ENCODE measurements around the gene CHD2.

Gene CHD2

DNA sequence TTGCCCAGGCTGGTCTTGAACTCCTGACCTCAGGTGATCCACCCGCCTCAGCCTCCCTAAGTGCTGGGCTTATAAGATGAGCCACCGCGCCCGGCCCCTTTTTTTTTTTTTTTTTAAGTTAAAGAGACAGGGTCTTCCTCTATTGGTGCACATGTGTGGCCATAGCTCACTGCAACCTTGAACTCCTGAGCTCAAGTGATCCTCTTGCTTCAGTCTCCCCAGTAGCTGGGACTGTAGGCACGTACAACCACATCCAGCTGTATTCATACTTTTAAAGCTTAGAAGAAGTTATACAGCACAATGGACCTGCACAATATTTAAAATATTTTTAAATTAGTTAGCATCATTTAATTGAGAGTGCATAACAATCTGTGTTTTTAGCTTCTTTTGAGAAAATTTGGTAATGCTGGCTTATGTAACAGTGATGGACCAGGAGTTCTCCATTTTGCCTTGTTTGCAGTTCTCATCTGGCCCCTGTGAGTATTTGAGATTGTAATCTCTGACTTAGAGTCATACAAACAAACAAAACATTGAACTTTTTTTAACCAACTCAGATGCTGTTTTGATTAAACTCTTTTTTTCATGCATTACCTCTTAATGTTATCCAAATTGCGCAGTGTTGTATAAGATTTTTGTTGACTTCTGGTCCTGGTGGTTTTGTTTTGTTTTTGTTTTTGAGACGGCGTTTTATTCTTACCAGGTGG lies 33.0 kb downstream of the CHD2 start:
- DNase-seq (ENCODE audit: low read depth), result no peak

DNA sequence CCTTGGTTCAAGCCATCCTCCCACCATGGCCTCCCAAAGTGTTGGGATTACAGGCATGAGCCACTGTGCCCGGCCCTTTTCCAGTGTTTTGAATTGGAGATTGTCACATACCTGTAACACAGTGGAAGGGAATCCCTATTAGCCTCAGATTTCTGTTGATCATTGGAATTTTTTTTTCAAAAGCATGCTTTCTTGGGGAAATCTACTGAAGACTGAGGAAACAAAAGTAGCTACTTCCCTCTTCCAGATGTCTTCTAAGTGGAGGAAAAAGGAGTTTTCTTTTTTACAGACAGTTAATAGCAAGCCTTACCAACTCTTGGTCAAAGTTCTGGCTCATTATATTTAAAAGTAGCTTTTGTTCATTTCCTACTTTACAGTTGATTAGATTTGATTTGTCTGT lies 33.7 kb downstream of the CHD2 start:
- DNase-seq (ENCODE audit: low read depth), result no peak

DNA sequence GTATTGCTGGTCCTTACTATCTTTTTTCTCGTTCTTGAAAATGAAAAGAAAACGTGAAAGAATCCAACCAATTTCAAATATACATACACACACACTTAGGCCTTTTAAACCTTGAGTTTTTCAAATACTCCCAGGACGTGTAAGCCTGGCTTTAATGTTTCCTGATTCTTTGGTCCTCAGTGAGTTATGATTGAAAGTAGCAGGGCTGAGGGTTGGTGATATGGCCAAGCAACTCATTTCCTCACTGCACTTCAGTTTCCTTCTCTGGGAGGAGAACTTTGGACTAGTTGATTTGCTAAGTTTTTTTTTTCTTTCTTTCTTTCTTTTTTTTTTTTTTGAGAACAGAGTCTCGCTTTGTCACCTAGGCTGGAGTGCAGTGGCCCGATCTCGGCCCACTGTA lies 34.6 kb downstream of the CHD2 start:
- no peak for DNase-seq (ENCODE audit: low read depth)

DNA sequence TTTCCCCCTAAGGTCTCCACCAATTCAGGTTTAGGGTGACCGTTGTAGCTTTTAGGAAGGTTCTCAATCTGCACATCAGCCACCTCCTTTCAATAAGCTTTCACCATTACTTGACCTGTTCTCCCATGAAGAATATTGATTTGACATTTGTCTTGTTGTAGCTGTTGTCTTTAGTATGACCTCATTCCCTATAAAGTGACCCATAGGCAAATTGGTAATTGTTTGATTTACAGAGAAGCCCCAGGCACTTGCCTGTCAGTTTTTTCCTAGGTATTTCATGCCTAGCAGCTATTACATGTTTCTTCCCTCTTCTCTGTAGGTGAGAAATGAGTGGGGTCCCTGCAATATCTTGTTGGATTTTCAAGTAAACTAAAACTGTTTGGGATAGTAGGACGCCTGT lies 36.0 kb downstream of the CHD2 start:
- DNase-seq (ENCODE audit: low read depth), result no peak

DNA sequence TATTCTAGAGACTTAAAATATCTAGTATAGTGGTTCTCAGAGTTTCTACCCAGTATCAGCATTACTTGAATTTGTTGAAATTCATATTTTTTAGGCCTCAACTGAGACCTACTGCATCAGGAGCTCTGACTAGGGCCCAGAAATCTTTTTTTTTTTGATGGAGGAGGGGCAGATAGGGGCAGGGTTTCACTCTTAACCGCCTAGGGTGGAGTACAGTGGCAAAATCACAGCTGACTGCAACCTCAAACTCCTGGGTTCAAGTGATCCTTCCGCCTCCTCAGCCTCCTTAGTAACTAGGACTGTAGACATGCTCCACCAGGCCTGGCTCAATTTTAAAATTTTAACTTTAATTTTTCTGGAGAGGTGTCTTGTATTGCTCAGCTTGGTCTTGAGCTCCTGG lies 36.6 kb downstream of the CHD2 start:
- DNase-seq (ENCODE audit: low read depth), result no peak

DNA sequence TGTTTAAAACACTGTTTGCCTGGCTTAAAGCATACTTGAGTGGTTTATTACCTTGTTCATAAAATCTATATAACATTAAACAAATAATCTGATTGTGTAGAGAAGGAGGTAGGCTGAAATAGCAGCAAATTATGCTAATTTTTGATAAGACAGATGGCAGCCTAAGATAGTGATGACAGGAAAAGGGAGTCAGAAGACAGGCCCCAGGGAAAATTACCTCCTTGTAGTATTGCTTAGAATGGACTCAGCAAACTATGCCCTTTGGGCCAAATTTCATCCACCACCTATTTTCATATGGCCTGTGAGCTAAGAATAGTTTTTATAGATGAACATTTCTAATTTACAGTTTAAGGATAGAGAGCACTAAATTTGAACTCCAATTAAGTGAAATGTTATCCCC lies 37.8 kb downstream of the CHD2 start:
- no peak for DNase-seq (ENCODE audit: low read depth)

DNA sequence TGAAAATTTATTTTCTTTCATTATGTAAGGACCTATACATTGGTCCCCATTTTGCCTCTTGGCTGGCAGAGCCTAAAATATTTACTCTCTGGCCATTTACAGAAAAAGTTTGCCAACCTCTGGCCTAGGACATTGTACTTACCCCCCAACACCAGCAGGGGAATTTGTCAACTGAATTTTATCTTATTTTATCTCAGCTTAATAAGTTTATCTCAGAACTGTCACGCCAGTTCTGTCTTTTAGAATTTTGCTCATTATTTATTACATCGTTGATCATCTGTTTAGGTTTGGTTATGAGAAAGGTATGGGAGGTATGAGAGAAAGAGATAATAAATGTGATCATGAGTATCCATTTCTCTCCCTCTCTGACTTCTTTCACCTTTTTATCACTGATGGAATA lies 38.3 kb downstream of the CHD2 start:
- DNase-seq (ENCODE audit: low read depth), result no peak

DNA sequence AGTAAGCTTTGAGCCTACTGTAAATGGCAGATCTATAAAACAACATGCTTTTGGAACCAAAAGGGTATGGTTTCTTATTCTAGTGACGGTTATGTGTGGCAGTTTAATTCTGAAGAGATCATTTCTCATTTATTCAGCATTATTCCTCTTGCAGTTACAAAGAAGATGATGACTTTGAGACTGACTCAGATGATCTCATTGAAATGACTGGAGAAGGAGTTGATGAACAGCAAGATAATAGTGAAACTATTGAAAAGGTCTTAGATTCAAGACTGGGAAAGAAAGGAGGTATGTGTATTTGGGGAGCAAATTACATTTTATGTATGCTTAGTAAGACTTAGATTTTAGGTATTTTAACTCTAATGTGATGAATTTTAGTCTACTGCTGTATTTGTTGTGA lies 41.5 kb downstream of the CHD2 start:
- no peak for DNase-seq (ENCODE audit: low read depth)

DNA sequence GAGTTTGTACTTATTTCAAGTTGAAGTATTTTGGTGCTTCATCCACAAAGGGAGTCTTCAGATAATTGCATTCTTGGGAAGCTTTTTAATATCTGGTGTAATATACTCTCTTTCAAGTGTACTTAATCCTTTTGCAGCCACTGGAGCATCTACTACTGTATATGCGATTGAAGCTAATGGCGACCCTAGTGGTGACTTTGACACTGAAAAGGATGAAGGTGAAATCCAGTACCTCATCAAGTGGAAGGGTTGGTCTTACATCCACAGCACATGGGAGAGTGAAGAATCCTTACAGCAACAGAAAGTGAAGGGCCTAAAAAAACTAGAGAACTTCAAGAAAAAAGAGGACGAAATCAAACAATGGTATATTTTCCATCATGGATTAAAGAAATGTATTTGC lies 42.6 kb downstream of the CHD2 start:
- DNase-seq (ENCODE audit: low read depth), result no peak

DNA sequence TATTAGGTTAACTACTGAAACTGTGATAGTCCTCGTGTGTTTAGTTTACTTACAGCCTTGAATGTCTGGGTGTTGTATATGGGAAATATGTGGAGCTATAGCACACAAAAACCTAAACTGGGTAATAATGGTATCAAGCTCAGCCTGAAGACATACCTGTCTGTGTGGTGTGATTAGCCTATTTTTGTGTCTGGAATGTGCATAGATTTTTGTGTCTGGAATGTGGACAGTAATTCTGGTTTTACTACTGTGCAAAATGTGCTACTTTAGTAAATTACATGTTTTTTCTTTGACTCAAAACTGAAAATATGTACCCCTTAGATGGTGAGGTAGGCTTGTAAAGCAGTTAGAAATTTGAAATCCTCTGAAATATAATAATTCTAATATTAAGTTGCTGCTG lies 43.5 kb downstream of the CHD2 start:
- DNase-seq (ENCODE audit: low read depth), result no peak

DNA sequence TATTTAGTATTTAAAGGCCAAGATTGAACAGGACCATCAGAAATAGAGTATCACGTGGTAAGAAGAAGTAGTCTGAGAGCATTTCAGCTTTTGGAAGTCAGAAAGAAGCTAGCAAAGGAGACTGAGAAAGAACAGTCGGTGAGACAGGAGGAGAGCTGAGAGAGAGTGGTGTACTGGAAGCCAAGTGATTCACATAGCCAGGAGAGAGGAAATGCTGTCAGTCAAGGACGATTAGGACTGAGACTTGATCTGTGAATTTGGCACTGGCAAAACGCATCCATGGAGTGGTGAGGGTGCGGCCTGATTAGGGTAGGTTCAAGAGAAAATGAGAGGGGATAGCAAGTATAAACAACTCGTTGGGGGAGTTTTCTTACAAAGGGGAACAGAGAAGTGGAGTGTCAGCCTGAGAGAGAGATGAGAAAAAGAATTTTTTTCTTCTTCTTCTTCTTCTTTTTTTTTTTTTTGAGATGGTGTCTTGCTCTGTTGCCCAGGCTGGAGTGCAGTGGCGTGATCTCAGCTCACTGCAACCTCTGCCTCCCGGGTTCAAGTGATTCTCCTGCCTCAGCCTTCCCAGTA lies 44.9 kb downstream of the CHD2 start:
- DNase-seq (ENCODE audit: low read depth), result no peak

DNA sequence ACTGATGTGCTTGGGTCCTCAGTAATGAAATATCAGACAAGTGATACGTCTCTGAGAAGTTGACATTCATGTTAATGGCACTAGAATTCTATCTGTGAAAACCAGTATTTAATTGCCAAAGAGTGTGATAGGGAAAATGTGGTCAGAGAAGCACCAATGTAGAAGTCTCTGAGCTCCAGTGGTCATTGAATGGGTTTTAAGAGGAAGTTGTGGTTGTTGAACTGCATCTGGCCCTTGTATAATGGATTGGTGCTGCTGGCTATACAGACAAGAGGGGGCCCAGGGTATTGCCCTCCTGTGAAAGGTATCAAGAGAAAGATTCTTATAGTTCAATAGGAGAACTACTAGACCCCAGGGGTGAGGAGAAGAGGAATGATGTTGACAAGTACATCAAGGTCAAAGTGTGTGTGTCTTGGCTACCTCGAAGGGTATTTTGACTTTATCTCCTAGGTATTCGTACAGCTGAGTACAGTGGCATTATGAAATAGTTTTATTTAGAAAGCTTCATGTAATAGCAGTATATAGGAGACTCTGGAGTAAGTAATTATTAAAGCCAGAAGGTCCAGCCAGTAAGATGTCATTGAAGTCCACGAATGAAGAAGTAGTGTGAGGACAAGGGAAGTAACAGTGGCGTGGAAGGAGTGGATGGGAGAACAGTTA lies 47.1 kb downstream of the CHD2 start:
- no peak for DNase-seq (ENCODE audit: low read depth)

DNA sequence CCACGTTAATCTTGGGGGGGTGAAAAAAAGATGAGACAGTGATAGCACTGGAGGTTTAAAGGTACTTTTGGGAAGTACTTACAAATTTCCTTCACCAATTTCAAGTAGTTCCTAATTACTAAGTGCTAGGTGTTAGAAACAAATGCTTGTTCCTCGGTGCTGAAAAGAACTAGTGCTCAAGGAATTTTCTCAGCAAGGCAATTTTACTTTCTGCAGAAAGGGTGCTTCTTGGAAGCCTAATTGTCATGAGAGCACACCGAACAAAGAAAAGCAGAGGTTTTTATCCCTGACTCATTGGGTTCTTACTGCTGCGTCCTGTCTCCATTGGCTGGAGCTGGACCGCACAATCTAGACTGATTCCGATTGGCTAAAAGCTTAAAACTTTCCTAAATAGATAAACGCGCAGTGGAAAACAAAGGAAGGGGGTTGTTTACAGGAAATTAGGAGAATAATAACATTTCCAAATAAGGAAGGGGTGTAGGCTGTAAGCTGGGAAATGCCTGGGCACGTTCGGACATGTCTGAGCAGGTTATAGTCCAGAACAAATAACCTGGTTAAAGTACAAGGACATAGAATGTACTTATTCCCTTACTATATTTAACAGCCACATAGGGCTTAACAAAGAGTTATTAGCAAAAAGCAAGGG lies 49.6 kb downstream of the CHD2 start:
- no peak for DNase-seq (ENCODE audit: low read depth)

DNA sequence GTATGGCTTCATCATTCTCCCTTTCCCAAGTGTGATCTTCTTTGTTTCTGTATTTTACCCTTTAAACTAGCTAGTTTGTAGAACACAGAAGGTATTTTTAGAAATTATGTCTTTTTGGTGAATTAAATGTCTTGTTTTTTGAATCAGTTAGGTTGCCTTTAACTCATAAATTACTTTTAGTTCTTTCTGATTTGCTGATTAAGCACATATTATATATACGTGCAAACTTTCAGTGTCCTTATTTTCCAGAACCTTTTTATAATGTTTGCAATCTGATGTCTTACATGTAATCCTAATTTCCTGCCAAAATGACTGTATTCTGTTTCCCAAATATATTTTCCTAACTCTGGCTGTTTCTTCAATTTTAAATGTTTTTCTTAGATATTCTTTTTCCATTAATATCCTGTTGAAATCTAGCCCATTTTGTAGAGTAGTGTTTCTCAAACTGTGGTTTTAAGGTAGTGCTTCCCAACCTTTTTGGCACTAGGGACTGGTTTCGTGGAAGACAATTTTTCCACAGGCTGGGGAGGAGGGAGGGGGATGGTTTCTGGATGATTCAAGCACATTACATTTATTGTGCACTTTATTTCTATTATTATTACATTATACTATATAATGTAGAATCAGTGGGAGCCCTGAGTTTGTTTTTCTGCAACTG lies 51.8 kb downstream of the CHD2 start:
- no peak for DNase-seq (ENCODE audit: low read depth)

DNA sequence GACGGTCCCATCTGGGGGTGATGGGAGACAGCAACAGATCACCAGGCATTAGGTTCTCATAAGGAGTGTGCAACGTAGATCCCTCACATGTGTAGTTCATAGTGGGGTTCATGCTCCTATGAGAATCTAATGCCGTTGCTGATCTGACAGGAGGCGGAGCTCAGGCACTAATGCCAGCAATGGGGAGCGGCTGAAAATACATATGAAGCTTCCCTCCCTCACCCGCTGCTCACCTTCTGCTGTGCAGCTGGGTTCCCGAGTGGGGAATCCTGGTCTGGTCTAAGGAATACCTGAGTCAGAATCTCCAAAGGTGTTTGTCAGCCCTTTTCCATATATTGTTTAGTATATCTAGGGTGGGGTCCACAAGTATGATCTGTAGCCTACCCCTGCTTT lies 52.3 kb downstream of the CHD2 start:
- DNase-seq (ENCODE audit: low read depth), result no peak

DNA sequence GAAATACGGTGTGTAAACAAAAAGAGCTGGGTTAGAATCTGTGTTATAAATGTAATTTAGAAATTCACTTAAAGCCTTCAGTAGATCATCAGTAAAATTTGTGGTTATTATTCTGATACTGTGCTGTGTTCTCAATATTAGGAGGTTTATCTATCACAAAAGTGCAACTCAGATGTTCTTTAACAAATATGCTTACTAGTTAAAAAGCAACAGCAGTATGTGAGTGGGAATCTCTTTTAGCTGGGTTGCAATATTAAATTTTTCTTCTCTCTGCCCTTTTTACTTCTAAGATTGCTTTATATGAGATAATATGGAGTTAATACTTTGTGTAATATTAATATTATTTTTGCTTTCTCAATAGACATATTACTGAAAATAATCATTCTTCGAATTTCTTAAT lies 53.4 kb downstream of the CHD2 start:
- no peak for DNase-seq (ENCODE audit: low read depth)

DNA sequence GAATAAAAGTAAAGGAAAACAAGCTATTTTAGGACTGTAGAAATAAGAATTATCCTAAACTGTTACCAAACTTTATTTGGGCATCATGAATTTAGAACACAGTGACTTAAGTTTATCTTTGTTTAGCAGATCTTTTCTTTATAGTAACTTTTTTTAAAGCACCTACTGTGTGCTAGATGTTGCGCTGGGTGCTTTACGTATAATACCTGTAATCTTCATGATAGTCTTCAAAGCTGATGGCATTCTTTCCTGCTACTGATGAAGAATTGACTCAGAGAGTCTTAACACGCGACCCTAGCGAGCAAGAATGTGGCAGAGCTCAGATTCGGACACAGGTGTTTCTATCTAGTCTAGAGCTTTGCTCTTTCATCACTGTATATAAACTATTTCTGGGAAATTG lies 53.9 kb downstream of the CHD2 start:
- no peak for DNase-seq (ENCODE audit: low read depth)

DNA sequence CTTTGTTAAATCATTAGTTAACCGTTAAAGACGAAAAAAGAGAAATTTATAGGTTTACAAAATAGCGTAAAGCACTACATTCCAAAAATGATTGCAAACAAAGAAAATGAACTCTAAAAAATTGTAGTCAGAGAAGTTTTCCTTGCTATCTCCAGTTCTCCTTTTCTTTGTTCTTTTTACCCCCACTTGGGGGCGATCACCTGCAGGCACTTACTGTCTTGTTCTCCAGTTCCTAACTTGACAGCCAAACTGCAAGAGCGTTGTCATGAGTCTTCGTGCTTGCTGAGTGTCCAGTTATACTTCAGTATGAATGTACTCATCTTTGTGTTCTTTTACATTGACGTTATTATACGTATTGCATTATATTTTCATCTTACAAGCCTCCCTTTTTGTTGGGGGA lies 54.5 kb downstream of the CHD2 start:
- DNase-seq (ENCODE audit: low read depth), result no peak

DNA sequence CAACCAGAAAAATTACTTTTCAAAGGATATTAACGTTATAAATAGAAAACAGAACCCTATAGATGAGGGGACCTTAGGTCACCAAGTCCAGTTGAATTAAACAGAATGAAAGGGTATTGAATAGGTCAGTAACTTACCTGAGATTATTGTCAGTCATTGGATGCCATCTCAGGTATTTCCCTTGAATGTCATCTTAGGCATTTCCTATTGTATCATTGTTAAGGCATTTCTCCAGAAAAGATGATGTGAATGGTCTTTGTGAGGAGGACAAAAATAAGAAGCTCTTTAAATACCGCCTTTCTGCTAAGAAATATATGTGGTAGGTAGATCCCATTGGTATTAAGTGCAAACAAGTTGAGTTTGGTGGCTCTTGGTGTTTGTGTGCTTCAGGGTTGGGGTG lies 55.6 kb downstream of the CHD2 start:
- DNase-seq (ENCODE audit: low read depth), result no peak

DNA sequence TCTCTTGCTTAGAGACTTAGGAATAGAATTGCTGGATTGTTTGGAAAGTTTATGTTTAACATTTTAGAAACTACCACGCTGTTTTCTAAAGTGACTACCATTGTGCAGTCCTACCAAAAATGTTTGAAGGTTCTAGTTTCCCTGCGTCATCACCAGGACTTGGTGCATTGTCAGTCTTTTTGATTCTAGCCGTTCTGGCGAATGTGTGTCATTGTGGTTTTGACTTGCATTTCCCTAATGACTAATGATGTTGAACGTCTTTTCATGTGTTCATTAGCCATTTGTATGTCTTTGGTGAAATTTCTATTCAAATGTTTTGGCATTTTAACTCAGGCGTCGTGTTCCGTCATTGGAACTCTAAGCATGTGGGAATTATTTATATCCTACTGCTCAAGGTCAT lies 58.0 kb downstream of the CHD2 start:
- DNase-seq (ENCODE audit: low read depth), result no peak

DNA sequence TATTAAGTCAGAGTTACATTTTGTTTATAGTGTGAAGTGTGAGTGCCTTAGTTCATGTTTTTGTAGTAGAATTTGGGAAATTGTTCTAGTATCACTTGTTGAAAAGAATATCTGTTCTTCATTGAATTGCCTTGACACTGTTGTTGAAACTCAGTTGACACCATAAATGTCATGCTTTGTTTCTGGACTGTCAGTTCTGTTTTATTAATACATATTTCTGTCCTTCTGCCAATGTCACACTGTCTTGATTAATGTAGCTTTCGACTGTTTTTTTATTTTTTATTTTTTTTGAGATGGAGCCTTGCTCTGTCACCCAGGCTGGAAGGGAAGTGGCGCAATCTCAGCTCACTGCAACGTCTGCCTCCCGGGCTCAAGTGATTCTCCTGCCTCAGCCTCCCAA lies 59.1 kb downstream of the CHD2 start:
- no peak for DNase-seq (ENCODE audit: low read depth)

DNA sequence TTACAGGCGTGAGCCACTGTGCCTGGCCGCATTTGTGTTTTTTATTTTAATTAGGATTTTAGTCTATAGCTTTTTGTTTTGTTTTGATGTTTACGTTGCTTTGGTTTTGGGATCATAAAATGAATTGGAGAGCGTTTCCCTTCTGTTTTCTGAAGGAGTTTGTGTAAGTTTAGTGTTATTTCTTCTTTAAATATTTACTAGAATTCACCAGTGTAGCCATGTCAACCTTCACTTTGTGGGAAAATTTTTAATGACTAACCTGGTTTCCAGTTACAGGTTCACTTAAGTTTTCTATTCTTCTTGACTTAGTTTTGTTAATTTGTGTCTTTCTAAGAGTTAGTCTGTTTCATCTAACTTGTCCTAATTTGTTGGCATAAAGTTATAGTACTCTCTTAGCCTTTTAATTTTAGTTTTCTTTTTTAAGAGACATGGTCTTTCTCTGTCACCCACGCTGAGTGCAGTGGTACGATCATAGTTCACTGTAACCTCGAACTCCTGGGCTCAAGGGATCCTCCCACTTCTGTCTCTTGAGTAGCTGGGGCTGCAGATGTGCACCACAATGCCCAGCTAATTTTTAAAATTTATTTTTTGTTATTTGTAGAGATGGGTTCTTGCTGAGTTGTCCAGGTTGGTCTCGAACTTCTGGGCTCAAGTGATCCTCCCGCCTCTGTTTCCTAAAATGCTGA lies 61.0 kb downstream of the CHD2 start:
- no peak for DNase-seq (ENCODE audit: low read depth)
